Liver (tissue), 9 donors: ENCODE measurements around the gene SEZ6L2. TPM values are rescaled to one million over a fixed set of nuclear protein-coding genes. Genes with fewer than 3 reads are reported as not detected.

Source experiments
- DNase-seq: peaks from one replicate; pipeline ENCODE4 v3.0.0-alpha.2; 2017; ENCODE audit warnings: low spot score
- H3K27ac ChIP-seq, 2 donors: one replicate each; pipeline ENCODE4 v1.7.0; 2013; ENCODE audit warnings: inconsistent platforms in 2 of 2, low read length in 2 of 2, control low read depth in 1 of 2, low read depth in 1 of 2, mild to moderate bottlenecking in 1 of 2
- H3K27me3 ChIP-seq, 4 donors: one replicate each; pipeline versions ENCODE4 v1.6.1 to v1.7.0; 2013; ENCODE audit warnings: low read length in 3 of 4, inconsistent platforms in 1 of 4, mild to moderate bottlenecking in 1 of 4, moderate library complexity in 1 of 4; ENCODE audit not compliant: control insufficient read depth in 4 of 4, insufficient read depth in 4 of 4
- H3K36me3 ChIP-seq, 4 donors: one replicate each; pipeline versions ENCODE4 v1.6.1 to v1.7.0; 2013; ENCODE audit warnings: low read length in 3 of 4, mild to moderate bottlenecking in 3 of 4, low read depth in 1 of 4, moderate library complexity in 1 of 4; ENCODE audit not compliant: control insufficient read depth in 4 of 4, insufficient read depth in 3 of 4
- H3K4me1 ChIP-seq, 4 donors: one replicate each; pipeline versions ENCODE4 v1.6.1 to v1.7.0; 2013; ENCODE audit warnings: low read length in 3 of 4, mild to moderate bottlenecking in 3 of 4, moderate library complexity in 1 of 4; ENCODE audit not compliant: control insufficient read depth in 4 of 4, insufficient read depth in 4 of 4
- H3K4me3 ChIP-seq, 3 donors: one replicate each; pipeline versions ENCODE4 v1.6.1 to v1.7.0; 2013; ENCODE audit warnings: low read length in 3 of 3, control low read depth in 1 of 3, low read depth in 1 of 3, mild to moderate bottlenecking in 1 of 3
- H3K9ac ChIP-seq, 2 donors: one replicate each; pipeline ENCODE4 v1.7.0; 2013; ENCODE audit warnings: low read length in 2 of 2, mild to moderate bottlenecking in 2 of 2, moderate library complexity in 2 of 2, control low read depth in 1 of 2, low read depth in 1 of 2
- H3K9me3 ChIP-seq, 4 donors: one replicate each; pipeline versions ENCODE4 v1.6.1 to v1.7.0; 2013; ENCODE audit warnings: low read length in 3 of 4; ENCODE audit not compliant: control insufficient read depth in 4 of 4
- CTCF ChIP-seq: fragments of 150-350 bp; IDR thresholded peaks from 2 replicates; pipeline ENCODE4 v1.5.1; 2017; ENCODE audit warnings: improper control_type of control experiment, low read depth, low read length; ENCODE audit not compliant: missing input control
- EGR1 ChIP-seq, 2 donors: IDR thresholded peaks; 2 replicates each; pipeline ENCODE4 v1.6.1; 2016 to 2018; ENCODE audit warnings: antibody characterized with exemption in 2 of 2, low read depth in 2 of 2
- FOXA1 ChIP-seq: IDR thresholded peaks from 2 replicates; pipeline ENCODE4 v1.6.1; 2016; ENCODE audit warnings: antibody characterized with exemption
- FOXA2 ChIP-seq: IDR thresholded peaks from 2 replicates; pipeline ENCODE4 v1.6.1; 2016; ENCODE audit warnings: antibody characterized with exemption
- GABPA ChIP-seq, 2 donors: IDR thresholded peaks in 1 of 2; conservative IDR thresholded peaks in 1 of 2; 2 replicates each; pipeline ENCODE4 v1.6.1; 2016; ENCODE audit warnings: antibody characterized with exemption in 2 of 2, mild to moderate bottlenecking in 1 of 2, moderate library complexity in 1 of 2
- HNF4A ChIP-seq, 2 donors: conservative IDR thresholded peaks; 2 replicates each; pipeline ENCODE4 v1.6.1; 2016; ENCODE audit warnings: antibody characterized with exemption in 2 of 2, mild to moderate bottlenecking in 2 of 2
- HNF4G ChIP-seq: IDR thresholded peaks from 2 replicates; pipeline ENCODE4 v1.6.1; 2016; ENCODE audit warnings: antibody characterized with exemption
- JUND ChIP-seq, 2 donors: IDR thresholded peaks; 2 replicates each; pipeline ENCODE4 v1.6.1; 2016; ENCODE audit warnings: antibody characterized with exemption in 2 of 2
- NR2F2 ChIP-seq: IDR thresholded peaks from 2 replicates; pipeline ENCODE4 v1.6.1; 2016; ENCODE audit warnings: antibody characterized with exemption
- RAD21 ChIP-seq, 2 donors: IDR thresholded peaks; 2 replicates each; pipeline ENCODE4 v1.6.1; 2016; ENCODE audit warnings: antibody characterized with exemption in 2 of 2, mild to moderate bottlenecking in 2 of 2
- REST ChIP-seq: IDR thresholded peaks from 2 replicates; pipeline ENCODE4 v1.6.1; 2016; ENCODE audit warnings: antibody characterized with exemption, mild to moderate bottlenecking
- RXRA ChIP-seq, 2 donors: IDR thresholded peaks; 2 replicates each; pipeline ENCODE4 v1.6.1; 2017 to 2018; ENCODE audit warnings: antibody characterized with exemption in 2 of 2, mild to moderate bottlenecking in 1 of 2
- SP1 ChIP-seq: IDR thresholded peaks from 2 replicates; pipeline ENCODE4 v1.6.1; 2018; ENCODE audit warnings: antibody characterized with exemption, mild to moderate bottlenecking
- TAF1 ChIP-seq: conservative IDR thresholded peaks from 2 replicates; pipeline ENCODE4 v1.6.1; 2016; ENCODE audit warnings: antibody characterized with exemption, mild to moderate bottlenecking
- YY1 ChIP-seq: IDR thresholded peaks from 2 replicates; pipeline ENCODE4 v1.6.1; 2016; ENCODE audit warnings: antibody characterized with exemption, mild to moderate bottlenecking
- ZBTB33 ChIP-seq: IDR thresholded peaks from 2 replicates; pipeline ENCODE4 v1.6.1; 2016; ENCODE audit warnings: antibody characterized with exemption
- WGBS: extraction: QIAGEN DNeasy Blood & Tissue Kit; methylation state at CpG from one replicate; pipeline ENCODE4 v1.1.7; 2013; 5-methylcytosine and 5-hydroxymethylcytosine counted together
- polyA plus RNA-seq, 2 donors: library from polyadenylated mRNA; stranded (reverse) in 1 of 2; unstranded in 1 of 2; fragments of 200-250 nt in 1 of 2; fragments of >200 nt in 1 of 2; fragmentation: Nextera tagmentation in 1 of 2; extraction: Ambion mirVana in 1 of 2; gene quantifications; one replicate each; pipeline versions ENCODE4 v1.2.1 to v1.2.3, GENCODE V29; 2013 to 2015
- total RNA-seq, 2 donors: library from RNA; depleted of rRNA; stranded (reverse); fragments of >200 nt; gene quantifications; one replicate each; pipeline ENCODE4 v1.2.3, GENCODE V29; 2014
- donor health status: healthy.
- donor health status: healthy.
- donor health status: healthy.
- donor health status: healthy.
- donor health status: healthy.

The SEZ6L2 gene
- total and polyA plus RNA-seq, 4 donors: 0.24 to 0.37 (median 0.30) TPM

GRCh38 chr16:29925781-29926710, 26.7 kb upstream of the SEZ6L2 start, which contains the start of gene KCTD13:
TSS of gene KCTD13 (minus strand) at chr16:29926226. CDS start at chr16:29926033, 193 bp downstream.
- peak within 1 kb of the TSS; percentile 62 to 76 for H3K27ac ChIP-seq
- H3K4me1 ChIP-seq: peaks cover 7 to 19% (median 15%) of the 10 kb centered on the region in 4 donors
- H3K27me3 ChIP-seq: no peaks in the 10 kb centered on the region
- H3K9me3 ChIP-seq: no peaks in the 10 kb centered on the region
- peak; percentile 97 for DNase-seq
- peak within 1 kb of the TSS; percentile 80 to 99 (median 96) for H3K4me3 ChIP-seq
- peak in 1 of 2 donors; percentile 60 for TF ChIP-seq GABPA (IDR thresholded peaks at IDR 0.05 in 1 of 2, conservative IDR thresholded peaks at IDR 0.05 in 1 of 2)
- TF ChIP-seq FOXA2: no peak
- no peak for TF ChIP-seq FOXA1
- TF ChIP-seq REST: peak; percentile 11
- peak in 1 of 2 donors; percentile 6 for TF ChIP-seq RAD21 (IDR thresholded peaks at IDR 0.05)
- no peak for TF ChIP-seq CTCF
- TF ChIP-seq YY1: peak; percentile 13
- WGBS: under 1% methylated on average over 89 of the region's 89 CpGs
- H3K9ac ChIP-seq: peak within 1 kb of the TSS; percentile 36 to 68
- H3K36me3 ChIP-seq: peaks cover under 1 to 12% (median 7%) of the 10 kb centered on the region in 4 donors

GRCh38 chr16:29925105-29925756, 25.9 kb upstream of the SEZ6L2 start:
- no peaks in the 10 kb centered on the region for H3K27me3 ChIP-seq
- TF ChIP-seq ZBTB33 (no peak), REST (no peak), SP1 (no peak), NR2F2 (no peak), JUND (IDR thresholded peaks at IDR 0.05) (no peak), TAF1 (no peak), EGR1 (IDR thresholded peaks at IDR 0.05; ENCODE audit: low read depth in 2 of 2) (no peak), CTCF (no peak), RXRA (IDR thresholded peaks at IDR 0.05) (no peak), HNF4G (no peak), FOXA2 (no peak), HNF4A (conservative IDR thresholded peaks at IDR 0.05) (no peak)

More at GRCh38 chr16:29925105-29925756, 25.9 kb upstream of the SEZ6L2 start:
- Histone ChIP-seq H3K9me3 (no peaks in the 10 kb centered on the region), H3K27ac (no peak overlapping the region), H3K9ac (peak overlapping the region; percentile 36 to 68), H3K36me3 (peaks cover 4 to 16% (median 9%) of the 10 kb centered on the region in 4 donors), H3K4me1 (peaks cover 7 to 19% (median 15%) of the 10 kb centered on the region in 4 donors), H3K4me3 (peak overlapping the region; percentile 80 to 99 (median 96))
- 11% methylated on average over 9 of the region's 9 CpGs for WGBS
- DNase-seq: no peak
